ENCODE data around the gene NKAIN2.
"Not testable (repeated sequence)": the region's sequence is repeated elsewhere in the genome, so short reads cannot be mapped to it uniquely, and the experiment has no call there.

NKAIN2 gene

DNA sequence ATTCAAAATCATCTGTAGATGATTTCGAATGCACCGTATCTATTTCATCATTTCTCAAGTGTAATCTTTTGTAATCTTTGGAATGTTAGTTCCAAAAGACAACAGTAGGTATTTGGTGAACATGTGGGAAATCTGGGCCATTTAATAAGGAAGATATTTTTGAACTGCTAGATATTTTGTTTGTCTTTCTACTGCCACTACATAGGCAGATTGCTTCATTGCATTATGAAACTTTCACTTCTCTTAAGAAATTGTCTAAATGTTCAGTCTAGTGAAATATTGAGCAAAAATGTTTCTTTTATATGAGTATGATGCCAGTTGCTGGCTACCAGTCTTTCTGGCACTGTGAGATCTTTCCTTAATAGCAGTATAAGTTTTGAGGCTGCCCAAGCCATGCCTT lies 630.8 kb downstream of the NKAIN2 start:
- no peak for DNase-seq (ENCODE audit: low read depth in 2 of 2)

DNA sequence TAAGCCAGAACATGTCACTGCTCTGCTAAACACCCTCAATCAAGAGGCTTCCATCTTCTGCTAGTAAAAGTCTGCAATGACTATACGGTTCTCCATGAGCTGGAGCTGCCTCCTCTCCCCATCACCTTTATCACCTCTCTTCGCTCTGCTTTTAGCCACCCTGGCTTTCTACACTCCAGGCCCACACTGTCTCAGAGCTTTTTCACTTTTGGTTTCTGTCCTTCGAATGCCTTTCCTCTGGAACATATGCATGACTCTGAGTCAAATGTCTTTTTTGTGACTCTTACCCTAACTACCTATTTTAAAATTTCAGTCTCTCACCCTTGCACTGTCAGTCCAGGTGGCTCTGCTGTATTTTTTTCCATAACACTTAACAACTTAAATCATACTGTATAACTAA lies 633.1 kb downstream of the NKAIN2 start:
- DNase-seq (ENCODE audit: low read depth in 2 of 2): no peak

DNA sequence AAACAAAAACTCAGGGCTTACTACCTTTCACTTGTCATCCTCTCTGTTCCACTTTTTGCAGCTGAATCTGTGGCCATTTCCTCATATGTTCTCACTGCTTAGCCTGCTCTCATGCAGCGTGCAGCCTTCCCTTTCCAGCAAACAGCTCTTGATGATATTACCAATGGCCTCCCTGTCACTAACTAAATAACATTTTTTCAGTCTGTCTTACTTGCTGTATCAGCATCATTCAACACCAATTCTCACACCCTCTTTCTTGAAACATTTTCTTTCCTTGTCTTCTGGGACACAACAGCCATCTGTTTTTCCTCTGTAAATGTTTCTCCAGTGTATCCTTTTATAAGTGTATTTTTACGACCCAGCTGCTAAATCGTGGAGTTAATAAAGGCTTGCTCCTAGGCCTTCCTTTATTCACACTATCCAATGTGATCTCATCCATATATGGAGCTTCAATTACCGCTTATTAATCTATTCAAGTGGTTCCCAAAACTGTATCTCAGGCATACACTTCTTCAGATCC lies 634.9 kb downstream of the NKAIN2 start:
- no peak for DNase-seq (ENCODE audit: low read depth in 2 of 2)

DNA sequence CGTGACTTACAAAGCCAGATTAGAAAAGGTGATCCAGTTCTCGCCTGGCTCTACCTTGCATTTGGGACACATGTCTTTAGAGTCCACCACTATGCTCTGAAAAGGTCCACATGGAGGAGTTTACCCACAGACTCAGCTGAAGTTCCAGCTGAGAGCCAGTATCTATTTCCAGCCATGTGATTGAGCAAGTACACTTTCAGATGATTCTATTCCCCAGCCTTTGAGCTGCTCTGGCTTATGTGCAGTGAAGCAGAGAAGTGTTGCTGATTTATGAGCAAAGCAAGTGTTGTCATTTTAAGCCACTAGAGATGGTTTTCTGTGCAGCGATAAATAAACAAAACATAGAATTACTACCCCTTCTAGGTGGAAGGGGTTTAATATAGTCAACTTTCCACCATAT lies 637.8 kb downstream of the NKAIN2 start:
- no peak for DNase-seq (ENCODE audit: low read depth in 2 of 2)

DNA sequence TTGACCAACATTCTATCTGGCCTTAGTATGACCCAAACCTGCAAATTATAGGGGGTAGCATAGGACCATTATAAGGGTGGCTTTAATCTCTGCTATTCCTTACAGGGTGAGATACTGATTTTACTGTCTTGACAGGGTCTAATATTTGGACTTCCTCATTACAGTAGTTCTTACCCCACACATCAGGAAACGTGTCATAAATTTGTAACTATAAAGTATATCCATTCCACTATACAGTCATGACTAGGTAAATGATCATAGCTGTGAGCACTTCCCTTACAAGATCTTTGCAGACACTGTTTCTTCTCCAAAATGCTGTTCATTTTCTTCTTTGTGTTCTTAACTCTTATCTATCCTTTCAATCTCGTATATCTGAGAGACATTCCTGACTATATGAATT lies 639.9 kb downstream of the NKAIN2 start:
- DNase-seq (ENCODE audit: low read depth in 2 of 2): no peak

DNA sequence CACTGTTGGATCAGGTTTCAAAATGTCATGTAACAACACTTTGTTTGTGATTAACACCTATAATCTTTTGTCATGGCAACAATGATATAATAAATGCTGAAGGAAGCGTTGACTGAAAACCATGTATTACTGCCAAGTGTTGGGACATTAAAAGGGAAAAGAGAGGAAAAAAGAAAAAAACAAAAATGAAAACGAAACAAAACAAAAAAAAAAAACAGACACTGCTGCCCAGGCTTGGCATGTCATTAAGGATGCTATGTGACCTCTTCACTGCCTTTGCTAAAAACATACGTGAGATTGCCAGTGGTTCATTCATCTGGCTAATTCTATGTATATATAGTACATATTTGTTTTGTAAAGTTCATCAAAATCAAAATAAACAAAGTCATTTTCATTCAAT lies 641.9 kb downstream of the NKAIN2 start:
- no peak for DNase-seq (ENCODE audit: low read depth in 2 of 2)

DNA sequence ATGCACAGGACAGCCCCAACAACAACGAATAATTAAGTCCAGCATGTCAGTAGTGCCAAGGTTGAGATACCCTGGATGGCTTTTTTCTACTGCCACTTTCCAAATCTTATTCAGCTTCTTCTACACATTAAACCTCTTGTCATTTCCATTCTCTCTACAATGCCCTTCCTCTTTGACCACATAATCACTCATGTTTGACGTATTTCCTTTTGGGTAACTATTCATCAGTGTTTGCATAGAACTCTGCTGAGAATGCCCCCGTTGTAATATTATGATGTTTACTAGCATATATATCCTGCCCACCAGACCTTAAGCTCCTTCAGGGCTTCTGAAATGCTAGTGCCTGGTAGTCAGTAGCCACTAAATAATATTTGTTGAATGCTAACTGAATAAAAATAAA lies 643.3 kb downstream of the NKAIN2 start:
- no peak for DNase-seq (ENCODE audit: low read depth in 2 of 2)

DNA sequence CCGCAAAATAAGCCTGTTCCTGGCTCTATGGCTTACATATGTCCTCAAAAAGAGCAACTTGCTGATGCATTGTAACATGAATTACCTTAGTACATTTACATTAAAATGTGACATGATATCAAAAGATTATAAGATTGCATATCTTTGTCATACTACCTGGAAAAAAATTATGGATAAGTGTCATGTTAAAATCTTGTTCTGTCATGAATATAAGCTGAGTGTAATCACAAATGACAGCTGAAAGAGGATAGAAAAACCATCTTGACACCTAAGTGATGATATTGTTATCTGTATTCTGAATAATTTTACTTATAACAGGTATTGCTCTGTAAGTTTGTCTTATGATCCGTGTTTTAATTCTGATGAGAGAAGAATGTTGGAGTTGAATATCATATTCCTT lies 655.6 kb downstream of the NKAIN2 start:
- DNase-seq (ENCODE audit: low read depth in 2 of 2): no peak

DNA sequence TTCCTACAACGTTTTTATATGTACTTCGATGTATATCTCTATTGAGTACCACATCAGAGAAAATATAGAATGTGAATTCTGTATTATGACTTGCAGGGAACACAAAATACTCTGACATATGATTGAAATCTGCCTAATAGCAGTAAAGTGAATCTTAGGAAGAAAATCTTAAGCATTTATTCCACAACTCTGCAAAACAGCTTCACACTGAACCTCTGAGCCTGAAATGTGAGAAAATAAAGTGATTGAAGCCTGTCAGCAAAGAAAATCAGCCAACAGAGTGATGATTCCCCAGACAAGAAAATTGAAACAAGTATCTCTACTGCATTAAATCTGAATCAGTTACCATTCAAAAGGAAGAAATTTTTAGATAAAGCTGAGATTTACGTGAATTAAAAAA lies 659.1 kb downstream of the NKAIN2 start:
- no peak for DNase-seq (ENCODE audit: low read depth in 2 of 2)

DNA sequence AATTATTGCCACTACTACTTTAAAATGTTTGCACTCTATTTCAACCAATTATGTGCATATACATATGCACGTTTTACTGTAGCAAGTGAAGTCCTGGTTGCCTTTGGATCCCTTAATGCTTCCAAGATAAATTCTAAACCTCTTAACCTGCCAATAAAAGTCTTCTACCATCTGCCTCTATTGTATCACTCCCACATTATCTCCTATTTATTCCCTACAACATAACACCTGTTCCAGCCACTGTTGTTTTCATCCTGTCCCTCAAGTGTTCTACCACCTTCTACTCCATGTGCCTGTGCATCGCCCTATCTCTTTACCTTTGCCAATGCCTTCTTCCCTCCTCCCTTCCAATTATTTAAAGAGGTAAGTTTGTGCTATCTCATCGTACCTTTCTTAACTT lies 659.6 kb downstream of the NKAIN2 start:
- DNase-seq (ENCODE audit: low read depth in 2 of 2): no peak

DNA sequence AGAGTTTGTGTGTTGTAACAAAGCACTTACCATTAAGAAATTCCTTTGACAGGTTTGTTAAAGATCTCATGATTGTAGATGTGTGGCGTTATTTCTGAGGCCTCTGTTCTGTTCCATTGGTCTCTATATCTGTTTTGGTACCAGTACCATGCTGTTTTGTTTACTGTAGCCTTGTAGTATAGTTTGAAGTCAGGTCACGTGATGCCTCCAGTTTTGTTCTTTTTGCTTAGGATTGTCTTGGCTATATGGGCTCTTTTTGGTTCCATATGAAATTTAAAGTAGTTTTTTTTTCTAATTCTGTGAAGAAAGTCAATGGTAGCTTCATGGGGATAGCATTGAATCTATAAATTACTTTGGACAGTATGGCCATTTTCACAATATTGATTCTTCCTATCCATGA lies 660.9 kb downstream of the NKAIN2 start:
- not testable (repeated sequence) for DNase-seq (ENCODE audit: low read depth in 2 of 2)

DNA sequence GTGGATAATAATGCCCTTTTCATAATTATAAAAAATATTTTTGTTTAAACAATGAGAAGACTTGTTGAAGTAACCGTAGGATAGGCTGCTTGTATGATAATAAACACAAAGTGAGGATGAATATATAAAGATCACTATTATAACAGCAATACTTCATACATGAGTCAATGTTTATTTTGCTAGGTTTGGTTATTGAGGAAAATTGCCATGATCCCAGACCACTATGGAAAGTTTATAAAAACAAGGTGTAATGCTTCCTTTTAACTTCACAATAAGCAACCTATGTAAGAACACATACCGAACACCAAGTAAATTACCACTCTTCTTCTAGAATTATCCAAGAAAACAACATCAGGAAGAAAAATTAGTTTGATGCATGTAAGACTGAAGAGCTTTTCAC lies 663.3 kb downstream of the NKAIN2 start:
- no peak for DNase-seq (ENCODE audit: low read depth in 2 of 2)

DNA sequence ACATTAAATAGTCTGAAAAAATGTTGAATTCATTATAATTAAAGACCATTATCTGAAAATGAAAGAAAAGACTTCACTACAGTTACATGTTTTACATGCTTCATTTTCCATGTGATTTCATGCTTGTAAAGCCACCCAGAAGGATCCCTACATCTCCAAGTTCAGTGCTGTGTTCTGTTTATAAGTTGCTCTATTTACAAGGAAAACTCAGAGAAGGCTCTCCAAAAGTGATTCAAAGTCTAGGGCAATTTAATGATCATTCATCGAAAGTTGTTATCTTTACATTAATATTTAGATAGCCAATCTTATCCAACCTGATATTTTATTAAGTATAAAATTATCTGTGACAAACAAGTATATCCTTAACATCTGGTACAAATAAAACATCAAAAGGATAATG lies 663.7 kb downstream of the NKAIN2 start:
- DNase-seq (ENCODE audit: low read depth in 2 of 2): no peak

DNA sequence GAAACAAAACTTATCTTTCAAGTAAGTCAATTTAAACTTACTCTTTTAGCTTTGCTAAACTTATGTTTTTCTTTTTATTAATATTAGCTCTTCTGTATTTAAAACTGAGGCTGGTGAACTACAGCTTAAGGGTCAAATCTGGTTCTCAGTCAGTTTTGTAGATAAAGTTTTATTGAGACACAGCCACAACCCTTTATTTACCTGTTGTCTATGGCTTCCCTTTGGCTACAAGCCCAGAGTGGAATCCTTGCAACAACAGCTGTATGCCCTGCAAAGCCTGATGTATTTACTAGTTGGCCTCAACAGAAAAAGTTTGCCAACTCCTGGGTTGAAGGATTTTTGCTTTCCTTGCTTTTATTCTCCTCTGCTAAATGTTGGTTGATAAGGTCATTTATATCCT lies 667.1 kb downstream of the NKAIN2 start:
- DNase-seq (ENCODE audit: low read depth in 2 of 2): no peak

DNA sequence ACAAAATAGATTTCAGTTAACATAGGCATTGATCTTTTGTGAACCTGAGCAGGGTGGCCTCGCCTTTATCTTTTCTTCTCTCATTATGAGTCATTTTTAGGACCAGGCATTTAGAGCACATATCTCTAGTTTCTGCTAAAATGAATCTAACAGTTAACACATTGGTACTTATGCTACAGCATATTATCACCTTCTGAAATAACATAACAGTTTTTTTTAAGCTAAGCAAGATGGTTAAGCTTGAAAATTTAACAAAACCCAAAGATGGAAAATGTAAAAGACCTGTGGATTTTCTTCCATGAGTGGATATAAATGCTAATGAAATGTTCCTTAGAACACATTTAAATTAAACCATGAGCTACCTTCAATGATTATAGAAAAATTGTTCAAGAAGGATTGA lies 671.5 kb downstream of the NKAIN2 start:
- no peak for DNase-seq (ENCODE audit: low read depth in 2 of 2)

DNA sequence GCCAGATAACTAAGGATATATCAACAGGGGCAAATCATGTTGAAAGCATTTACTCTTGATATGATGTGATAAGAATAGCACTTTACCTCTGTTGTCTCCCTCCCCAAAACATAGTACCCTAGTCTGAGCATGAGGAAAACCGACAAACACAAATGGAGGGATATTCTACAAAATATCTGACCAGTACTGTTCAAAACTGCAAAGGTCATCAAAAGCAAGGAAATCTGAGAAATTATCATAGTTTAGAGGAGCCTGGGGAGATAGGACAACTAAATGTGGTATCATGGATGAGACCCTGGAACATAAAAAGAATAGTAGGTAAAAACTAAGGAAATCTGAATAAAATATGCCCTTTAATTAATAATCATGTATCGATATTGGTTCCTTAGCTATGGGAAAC lies 675.2 kb downstream of the NKAIN2 start:
- no peak for DNase-seq (ENCODE audit: low read depth in 2 of 2)

DNA sequence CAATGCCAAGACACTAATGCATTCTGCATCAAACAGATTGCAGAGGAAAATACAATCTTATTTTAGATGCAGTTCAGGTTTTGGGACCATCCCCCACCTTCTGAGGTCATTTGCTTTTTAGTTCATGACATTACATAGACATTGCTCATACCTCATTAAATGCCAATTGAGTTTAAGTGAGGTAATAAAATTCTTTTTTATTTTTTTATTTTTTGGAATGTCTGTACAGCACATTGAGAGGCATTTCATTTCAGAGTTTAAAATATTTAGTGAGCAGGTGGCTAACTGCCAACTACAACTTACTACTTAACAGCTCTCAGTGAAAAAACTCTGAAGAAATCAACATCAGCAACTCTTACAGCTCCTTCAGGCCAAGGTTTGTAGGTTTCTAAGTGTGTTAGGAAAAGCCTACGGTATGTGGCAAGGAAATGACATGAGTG lies 676.3 kb downstream of the NKAIN2 start:
- no peak for DNase-seq (ENCODE audit: low read depth in 2 of 2)

DNA sequence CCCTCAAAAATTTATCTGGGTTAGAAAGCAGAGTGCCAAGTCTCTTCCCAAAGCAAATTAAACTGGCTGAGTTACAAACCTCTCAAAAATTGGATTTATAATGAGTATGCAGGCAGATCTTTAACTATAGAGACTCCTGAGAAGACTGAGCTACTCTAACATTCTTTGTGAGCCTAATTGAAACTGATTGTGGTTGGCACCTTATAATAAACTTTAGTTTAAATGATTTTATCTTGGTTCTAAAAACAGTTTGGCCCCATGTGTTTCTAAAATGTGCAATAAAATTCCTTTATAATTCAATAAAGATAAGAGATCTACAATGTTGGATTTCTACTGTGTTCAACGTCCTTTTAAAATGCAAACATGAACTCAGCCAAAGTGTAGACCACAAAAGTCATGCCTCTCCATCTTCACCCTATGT lies 678.4 kb downstream of the NKAIN2 start:
- DNase-seq (ENCODE audit: low read depth in 2 of 2): no peak

DNA sequence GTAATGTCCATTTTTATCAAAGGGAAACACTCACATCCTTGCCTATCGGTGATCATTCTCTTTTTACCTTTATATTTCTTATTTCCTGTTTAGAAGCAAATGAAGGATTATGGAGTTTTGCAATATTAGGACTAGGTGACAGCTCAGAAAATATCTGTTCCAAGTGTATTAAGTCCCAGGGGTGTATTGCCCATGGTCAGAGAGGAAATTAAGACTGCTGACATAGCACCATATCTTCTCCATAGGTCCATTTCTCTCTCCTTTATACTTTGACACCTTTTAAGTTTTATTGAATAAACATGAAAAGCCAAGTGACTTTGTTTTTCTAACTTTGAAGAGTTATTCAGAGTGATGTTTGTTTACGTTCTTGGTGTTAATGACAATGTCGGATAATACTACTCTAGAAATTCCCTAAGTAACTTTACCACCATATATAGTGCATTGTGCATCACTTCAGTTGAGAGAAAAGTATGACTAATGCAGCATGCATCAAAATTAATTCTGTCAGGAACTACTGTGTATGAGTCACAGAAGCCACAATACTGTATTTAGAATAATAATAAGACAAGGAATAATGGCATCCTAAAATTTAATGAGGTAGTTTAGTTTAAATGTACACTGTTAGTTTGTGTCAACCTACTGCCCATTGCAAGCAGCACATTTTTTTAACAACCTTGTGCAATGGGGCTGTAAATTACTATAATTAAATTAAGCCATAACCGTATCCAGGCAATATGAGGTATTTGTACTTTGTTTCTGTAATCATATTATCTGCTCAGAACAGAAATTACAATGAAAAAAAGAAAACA lies 684.2 kb downstream of the NKAIN2 start:
- DNase-seq (ENCODE audit: low read depth in 2 of 2): no peak

DNA sequence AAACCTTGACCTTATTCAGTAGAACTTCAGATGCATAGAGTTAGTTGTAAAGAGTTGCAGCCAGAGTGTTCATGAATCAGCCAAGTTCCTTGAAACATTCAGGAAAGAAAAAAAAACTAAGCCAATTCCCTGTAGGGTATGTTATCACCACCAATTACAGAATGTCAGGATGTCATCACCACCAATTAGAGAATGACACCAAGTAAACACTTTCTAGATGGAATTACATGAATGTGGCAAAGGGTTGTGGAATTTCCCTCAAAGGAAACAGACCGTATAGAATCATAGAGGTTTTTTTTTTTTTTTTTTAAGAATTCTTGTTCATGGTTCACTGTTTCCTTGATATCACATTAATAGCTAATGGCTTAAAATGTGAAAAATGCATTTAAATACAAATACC lies 686.5 kb downstream of the NKAIN2 start:
- DNase-seq (ENCODE audit: low read depth in 2 of 2): no peak

DNA sequence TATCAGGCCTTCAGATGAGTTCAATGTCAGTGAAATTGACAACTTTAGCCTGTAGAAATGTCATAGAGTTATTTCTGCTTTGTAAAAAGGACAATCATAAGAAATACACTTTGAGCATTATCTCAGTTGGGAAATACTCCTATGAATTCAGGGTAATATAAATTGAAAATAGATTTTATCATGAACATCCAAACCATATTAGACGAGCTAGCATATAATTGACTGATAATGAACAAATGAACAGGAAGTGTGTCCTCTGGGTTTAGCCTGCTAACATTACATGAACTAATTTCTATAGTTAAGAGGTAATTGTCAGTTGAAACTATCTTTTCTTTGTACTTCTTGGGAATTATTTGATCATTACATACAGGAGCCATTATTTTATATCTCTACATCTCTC lies 689.6 kb downstream of the NKAIN2 start:
- no peak for DNase-seq (ENCODE audit: low read depth in 2 of 2)

DNA sequence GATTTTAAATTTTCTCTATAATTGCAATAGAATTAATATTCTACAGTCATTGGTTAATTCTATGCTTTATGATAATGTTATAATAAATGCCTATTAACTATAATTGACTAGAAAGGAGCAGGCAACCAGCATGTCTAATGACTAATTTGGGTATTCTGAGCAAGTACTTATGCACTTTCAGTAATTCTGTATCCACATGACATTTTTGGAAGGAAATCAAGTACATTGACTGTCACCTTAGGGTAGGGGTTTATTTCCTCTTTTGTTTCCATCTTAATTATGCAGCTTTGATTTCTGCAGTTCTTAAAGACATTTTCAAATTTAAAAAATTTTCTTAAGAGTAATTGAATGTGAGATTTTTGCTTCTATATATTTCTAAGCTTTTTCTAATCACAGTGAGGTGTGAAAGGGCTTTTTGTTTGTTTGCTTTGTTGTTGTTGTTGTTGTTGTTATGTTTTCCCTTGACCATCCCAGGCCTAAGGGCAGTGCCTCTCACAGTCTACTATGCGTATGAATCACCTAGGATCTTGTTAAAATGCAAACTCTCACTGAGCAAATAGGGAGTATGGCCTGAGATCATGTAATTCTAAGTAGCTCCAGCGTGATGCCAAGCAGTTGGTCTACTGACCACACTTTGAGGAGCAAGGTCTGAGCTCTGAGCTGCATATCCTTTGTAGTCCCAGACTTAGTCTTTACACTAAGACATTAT lies 691.4 kb downstream of the NKAIN2 start:
- no peak for DNase-seq (ENCODE audit: low read depth in 2 of 2)

DNA sequence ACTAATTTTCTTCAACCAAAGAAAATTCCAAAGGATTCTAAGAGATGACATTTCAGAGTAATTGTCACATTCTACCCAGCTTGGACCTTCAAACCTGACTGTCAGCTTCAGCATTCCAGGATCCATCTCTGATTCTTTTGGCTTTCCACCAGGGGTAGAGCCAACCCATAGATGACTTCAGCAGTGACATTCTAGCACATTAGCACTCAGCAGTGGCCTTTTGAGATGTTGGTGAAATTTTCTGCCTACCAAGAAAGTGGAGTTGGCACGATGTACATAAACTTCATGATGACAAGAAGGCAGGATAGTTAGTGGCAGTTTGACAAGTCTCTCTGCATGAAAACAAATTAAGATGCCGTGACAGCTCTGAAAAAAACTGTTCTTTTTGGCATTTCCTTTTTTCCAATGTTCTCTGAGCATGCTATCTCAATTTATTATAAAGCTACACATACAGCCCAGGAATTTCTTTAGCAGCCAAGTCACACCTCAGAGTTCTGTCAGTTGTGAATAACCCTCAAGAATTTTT lies 692.1 kb downstream of the NKAIN2 start:
- DNase-seq (ENCODE audit: low read depth in 2 of 2): no peak
